ENCODE data around the gene NUPR2. TPM values are rescaled to one million over a fixed set of nuclear protein-coding genes. Genes with fewer than 3 reads are reported as not detected.

The NUPR2 gene
- total and polyA plus RNA-seq, 2 of the 8 experiments (the other 6 are each of a cell fraction or from before 2014, with no cell fraction given) = not detected

DNA sequence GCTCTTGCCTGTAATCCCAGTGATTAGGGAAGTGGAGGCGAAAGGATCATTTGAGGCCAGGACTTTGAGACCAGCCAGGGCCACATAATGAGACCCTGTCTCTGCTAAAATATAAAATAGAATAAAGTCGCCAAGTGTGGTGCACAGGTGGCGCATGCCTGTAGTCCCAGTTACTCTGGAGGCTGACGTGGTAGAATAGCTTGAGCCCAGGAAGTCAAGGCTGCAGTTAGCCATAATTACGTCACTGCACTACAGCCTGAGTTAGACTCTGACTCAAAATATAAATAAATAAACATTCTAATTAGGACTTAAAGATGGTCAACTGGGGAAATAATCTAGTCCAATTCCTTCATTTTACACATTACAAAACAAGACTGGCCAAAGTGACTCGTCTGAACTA is 10.7 kb downstream of the NUPR2 start (continued):
- TF ChIP-seq NANOG (IDR thresholded peaks at IDR 0.05; ENCODE audit: insufficient read depth, low read depth, low read length, poor library complexity, severe bottlenecking) = no peak
- TF ChIP-seq BCL11A (IDR thresholded peaks at IDR 0.05; ENCODE audit: low read depth in 2 of 2, low read length in 2 of 2) = no peak
- no peak for TF ChIP-seq RBBP5 (IDR thresholded peaks at IDR 0.05; ENCODE audit: borderline replicate concordance, low read depth, low read length)
- TF ChIP-seq, protein P1, sequence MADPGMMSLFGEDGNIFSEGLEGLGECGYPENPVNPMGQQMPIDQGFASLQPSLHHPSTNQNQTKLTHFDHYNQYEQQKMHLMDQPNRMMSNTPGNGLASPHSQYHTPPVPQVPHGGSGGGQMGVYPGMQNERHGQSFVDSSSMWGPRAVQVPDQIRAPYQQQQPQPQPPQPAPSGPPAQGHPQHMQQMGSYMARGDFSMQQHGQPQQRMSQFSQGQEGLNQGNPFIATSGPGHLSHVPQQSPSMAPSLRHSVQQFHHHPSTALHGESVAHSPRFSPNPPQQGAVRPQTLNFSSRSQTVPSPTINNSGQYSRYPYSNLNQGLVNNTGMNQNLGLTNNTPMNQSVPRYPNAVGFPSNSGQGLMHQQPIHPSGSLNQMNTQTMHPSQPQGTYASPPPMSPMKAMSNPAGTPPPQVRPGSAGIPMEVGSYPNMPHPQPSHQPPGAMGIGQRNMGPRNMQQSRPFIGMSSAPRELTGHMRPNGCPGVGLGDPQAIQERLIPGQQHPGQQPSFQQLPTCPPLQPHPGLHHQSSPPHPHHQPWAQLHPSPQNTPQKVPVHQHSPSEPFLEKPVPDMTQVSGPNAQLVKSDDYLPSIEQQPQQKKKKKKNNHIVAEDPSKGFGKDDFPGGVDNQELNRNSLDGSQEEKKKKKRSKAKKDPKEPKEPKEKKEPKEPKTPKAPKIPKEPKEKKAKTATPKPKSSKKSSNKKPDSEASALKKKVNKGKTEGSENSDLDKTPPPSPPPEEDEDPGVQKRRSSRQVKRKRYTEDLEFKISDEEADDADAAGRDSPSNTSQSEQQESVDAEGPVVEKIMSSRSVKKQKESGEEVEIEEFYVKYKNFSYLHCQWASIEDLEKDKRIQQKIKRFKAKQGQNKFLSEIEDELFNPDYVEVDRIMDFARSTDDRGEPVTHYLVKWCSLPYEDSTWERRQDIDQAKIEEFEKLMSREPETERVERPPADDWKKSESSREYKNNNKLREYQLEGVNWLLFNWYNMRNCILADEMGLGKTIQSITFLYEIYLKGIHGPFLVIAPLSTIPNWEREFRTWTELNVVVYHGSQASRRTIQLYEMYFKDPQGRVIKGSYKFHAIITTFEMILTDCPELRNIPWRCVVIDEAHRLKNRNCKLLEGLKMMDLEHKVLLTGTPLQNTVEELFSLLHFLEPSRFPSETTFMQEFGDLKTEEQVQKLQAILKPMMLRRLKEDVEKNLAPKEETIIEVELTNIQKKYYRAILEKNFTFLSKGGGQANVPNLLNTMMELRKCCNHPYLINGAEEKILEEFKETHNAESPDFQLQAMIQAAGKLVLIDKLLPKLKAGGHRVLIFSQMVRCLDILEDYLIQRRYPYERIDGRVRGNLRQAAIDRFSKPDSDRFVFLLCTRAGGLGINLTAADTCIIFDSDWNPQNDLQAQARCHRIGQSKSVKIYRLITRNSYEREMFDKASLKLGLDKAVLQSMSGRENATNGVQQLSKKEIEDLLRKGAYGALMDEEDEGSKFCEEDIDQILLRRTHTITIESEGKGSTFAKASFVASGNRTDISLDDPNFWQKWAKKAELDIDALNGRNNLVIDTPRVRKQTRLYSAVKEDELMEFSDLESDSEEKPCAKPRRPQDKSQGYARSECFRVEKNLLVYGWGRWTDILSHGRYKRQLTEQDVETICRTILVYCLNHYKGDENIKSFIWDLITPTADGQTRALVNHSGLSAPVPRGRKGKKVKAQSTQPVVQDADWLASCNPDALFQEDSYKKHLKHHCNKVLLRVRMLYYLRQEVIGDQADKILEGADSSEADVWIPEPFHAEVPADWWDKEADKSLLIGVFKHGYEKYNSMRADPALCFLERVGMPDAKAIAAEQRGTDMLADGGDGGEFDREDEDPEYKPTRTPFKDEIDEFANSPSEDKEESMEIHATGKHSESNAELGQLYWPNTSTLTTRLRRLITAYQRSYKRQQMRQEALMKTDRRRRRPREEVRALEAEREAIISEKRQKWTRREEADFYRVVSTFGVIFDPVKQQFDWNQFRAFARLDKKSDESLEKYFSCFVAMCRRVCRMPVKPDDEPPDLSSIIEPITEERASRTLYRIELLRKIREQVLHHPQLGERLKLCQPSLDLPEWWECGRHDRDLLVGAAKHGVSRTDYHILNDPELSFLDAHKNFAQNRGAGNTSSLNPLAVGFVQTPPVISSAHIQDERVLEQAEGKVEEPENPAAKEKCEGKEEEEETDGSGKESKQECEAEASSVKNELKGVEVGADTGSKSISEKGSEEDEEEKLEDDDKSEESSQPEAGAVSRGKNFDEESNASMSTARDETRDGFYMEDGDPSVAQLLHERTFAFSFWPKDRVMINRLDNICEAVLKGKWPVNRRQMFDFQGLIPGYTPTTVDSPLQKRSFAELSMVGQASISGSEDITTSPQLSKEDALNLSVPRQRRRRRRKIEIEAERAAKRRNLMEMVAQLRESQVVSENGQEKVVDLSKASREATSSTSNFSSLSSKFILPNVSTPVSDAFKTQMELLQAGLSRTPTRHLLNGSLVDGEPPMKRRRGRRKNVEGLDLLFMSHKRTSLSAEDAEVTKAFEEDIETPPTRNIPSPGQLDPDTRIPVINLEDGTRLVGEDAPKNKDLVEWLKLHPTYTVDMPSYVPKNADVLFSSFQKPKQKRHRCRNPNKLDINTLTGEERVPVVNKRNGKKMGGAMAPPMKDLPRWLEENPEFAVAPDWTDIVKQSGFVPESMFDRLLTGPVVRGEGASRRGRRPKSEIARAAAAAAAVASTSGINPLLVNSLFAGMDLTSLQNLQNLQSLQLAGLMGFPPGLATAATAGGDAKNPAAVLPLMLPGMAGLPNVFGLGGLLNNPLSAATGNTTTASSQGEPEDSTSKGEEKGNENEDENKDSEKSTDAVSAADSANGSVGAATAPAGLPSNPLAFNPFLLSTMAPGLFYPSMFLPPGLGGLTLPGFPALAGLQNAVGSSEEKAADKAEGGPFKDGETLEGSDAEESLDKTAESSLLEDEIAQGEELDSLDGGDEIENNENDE (IDR thresholded peaks at IDR 0.05; ENCODE audit: insufficient replicate concordance, low read length) = no peak
- no peak for TF ChIP-seq NRF1 (IDR thresholded peaks at IDR 0.05; ENCODE audit: low read depth, low read length)
- no peak for TF ChIP-seq GTF2F1 (IDR thresholded peaks at IDR 0.05; ENCODE audit: borderline replicate concordance, low read depth, low read length)
- TF ChIP-seq CHD2 (IDR thresholded peaks at IDR 0.05; ENCODE audit: low read length) = no peak

Data from H1 (cell line).